UCSD-AML1 (cell line): ENCODE data around the gene SRPK2.
"Not testable (repeated sequence)": the region's sequence is repeated elsewhere in the genome, so short reads cannot be mapped to it uniquely, and the experiment has no call there.

ENCODE experiments used
- DNase-seq: peaks from one replicate; lab custom pipeline; 2025; ENCODE audit not compliant: unreplicated experiment; lab: John Stamatoyannopoulos, UW

SRPK2 gene

DNA sequence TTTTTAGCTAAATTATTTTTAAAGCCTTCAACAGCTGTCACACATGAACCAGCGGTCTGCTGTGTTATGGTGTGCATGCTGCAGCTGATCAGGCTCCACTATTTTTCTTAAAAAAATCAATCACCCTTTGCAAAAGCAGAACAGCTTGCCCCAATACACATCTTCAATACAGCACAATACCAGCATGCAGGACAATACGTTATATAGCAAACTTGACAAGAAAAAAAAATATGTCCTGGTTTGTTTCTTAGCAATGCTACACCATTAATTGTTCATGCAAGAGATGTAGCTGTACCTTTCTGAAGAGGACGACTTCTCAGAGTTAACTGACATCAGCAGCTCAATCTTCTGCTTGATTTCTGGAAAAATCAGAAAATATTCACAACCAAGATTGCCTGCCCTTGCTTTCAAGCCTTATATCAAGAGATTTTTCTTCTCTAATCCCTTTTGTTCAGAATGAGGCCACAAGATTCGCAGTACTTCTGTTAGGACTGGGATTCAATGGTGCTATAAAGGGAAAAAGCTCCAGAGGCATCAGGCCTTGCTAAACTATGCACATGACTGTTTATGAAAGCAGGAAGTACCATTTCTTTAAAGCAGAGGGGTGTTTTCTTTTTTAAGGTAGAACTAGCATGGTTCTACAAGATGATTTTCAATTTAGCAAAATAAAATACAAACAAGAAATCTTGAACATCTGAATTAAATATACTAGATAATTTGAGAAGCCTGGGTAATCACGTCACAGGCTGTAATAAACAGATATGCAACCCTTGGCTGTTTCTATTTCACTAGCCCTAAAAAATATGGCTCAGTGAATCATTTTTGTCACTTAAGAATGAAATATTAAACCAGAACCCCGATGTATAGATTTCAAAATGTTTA is 120.0 kb downstream of the SRPK2 start:
- no peak for DNase-seq

DNA sequence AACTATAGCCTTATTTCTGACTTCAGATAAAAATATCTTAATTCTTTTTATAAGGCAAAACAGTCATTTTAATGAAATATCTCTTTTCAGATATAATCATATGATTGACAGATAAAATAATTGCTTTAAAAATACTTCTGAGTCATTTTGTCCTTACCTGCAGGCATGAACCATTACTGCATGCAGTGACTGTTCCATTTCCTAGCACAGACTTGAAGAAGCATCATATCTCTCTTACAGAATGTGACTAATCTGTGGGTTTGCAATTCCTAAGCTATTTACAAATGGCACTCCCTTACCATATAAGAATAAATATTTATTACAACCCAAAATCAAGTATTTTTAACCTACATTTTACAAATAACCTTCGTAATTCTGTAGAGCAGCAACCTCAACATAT is 120.7 kb downstream of the SRPK2 start:
- DNase-seq: no peak

DNA sequence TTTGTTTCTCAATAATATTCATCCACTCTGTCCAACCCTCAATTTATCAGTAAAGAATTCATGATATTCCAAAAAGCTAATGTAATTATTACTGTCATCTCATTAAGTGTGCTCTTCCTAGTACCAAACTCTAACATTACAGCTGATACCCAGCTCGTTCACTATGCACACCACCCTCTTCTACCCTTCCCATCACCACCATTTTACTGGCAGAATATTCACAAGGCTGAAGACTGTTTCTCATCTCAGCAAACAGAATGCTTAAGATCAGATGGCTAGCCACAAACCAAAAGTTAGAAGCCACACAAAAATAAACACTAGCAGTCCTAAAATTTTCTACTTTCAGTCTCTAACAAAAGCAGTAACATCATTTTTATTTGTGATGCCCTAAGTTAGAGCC is 121.5 kb downstream of the SRPK2 start:
- no peak for DNase-seq

DNA sequence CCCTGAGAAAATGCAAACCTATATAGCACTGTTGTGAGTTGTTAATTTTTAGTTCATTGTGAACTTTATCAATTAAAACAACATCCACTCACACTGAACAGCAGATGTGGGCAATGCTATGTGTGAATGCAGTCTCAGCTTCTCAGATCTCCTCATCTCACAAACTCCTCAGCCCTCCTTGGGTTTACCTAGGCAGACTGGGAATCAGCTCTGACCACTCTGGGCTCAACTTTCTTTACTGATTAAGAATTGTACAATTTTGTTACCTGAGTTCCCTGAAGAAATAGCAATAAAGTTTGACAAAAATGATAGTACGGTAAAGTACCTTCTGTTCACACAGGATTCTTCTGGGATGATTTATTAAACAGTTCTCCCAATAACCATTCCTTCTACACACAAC is 124.0 kb downstream of the SRPK2 start:
- no peak for DNase-seq

DNA sequence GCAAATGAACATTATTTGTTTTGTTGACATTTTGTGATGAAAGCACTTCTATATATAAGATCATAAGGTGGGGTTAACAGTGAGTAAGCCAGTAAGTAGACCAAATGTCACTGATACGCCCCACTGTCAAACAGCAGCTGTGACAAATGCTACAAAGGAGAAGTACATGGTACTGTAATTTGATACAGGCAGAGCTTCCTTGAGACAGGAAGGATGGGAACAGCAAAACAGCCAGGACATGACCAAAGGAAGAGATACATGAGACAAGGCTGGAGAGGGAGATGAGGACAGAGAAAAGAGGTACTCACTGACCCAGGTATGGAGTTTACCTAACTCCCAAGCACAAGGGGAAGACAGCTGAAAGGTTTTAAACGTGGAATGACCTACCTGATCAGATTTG is 127.0 kb downstream of the SRPK2 start:
- no peak for DNase-seq

DNA sequence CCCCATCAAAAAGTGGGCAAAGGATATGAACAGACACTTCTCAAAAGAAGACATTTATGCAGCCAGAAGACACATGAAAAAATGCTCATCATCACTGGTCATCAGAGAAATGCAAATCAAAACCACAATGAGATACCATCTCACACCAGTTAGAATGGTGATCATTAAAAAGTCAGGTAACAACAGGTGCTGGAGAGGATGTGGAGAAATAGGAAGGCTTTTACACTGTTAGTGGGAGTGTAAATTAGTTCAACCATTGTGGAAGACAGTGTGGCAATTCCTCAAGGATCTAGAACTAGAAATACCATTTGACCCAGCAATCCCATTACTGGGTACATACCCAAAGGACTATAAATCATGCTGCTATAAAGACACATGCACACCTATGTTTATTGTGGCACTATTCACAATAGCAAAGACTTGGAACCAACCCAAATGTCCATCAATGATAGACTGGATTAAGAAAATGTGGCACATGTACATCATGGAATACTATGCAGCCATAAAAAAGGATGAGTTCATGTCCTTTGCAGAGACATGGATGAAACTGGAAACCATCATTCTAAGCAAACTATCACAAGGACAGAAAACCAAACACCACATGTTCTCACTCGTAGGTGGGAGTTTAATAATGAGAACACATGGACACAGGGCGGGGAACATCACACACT is 128.4 kb downstream of the SRPK2 start:
- not testable (repeated sequence) for DNase-seq

DNA sequence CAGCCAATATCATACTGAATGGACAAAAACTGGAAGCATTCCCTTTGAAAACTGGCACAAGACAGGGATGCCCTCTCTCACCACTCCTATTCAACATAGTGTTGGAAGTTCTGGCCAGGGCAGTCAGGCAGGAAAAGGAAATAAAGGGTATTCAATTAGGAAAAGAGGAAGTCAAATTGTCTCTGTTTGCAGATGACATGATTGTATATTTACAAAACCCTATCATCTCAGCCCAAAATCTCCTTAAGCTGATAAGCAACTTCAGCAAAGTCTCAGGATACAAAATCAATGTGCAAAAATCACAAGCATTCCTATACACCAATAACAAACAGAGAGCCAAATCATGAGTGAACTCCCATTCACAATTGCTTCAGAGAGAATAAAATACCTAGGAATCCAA is 129.8 kb downstream of the SRPK2 start:
- DNase-seq: not testable (repeated sequence)

DNA sequence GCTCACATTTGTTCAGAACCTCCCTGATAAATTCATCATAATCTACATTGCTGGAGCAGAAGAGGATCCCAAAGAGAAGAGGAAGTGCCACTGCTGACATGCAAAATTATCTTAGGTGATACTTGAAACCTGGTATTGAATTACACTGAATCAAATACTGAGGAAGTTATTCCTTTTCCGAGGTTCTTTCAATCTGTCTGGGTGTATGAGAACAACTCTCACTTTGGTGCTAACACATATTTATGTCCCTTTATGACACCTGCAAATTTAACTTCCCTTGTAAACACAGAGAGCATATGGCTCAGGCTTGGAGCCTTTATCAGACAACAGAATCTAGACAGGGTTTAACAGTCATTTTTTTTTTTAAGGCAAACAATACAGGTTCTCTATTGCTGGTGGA is 131.4 kb downstream of the SRPK2 start:
- no peak for DNase-seq

DNA sequence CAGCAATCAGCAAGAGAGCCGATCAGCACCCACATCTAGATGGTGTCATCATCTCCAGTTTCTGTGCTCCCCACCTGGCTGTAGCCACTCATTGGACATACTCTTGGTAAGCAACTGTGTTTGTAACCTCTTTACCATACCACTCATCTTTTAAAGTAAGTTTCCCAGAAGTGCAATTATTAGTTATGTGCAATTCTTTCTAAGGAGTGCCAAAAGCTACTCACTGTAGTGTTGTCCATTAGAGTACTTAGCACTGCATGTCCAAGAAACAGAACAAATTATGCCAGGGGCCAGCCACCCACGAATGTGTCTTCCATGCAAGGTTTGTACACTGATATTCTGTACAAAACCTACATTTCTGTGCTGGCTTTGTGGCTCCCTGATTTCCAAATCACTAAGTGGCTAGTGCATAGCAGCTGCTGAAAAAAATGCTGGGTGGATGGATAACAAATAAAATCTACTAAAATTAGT is 131.9 kb downstream of the SRPK2 start:
- no peak for DNase-seq

DNA sequence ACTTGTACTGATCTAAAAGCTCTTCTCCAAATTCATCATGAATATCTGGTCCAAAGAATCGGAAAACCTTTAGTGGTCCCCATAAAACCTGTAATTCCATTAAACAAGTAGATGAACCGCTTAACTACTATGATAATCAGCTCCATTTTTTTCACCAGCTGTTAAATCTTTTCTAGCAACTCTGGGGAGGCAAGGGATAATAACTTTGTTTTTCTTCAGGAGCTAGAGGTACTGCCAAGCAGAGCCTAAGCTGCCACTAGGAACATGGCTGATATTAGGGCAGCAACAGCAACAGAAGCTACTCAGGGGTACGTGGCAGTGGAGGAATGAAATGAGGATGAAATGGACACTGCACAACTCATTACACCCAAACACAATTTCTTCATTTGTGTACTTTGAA is 138.0 kb downstream of the SRPK2 start:
- no peak for DNase-seq

DNA sequence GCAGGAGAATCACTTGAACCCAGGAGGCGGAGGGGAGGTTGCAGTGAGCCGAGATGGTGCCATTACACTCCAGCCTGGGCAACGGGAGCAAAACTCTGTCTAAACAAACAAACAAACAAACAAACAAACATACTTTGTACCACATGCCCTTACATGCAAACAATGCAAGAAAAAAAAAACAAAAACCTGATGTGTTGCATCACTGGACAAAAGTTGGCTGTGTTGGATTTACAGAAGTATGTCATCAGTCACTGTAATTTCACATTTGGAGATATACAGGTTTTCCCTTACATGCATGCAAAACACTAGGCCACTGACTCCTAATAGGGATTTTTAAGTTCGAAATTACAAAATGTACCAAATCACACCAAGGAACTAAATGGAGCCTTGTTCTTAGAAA is 138.5 kb downstream of the SRPK2 start:
- DNase-seq: no peak

DNA sequence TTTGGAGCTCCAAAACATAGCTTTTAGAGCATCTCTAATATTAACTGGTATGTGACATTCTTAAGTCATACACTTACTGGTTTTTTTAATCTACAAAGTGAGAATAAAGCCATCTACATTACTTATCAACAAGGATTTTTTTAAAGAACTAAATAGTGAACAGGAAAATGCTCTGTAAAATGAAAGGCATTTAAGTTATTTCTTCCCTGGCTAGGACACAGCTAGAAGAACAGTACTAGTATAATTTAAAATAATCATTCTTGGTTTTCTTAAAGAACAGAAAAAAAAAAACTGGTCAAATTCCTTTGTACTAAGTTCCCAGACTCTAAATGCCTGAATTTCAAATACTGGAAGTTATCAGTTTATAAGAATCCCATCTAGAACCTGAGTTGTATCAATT is 139.5 kb downstream of the SRPK2 start:
- no peak for DNase-seq

DNA sequence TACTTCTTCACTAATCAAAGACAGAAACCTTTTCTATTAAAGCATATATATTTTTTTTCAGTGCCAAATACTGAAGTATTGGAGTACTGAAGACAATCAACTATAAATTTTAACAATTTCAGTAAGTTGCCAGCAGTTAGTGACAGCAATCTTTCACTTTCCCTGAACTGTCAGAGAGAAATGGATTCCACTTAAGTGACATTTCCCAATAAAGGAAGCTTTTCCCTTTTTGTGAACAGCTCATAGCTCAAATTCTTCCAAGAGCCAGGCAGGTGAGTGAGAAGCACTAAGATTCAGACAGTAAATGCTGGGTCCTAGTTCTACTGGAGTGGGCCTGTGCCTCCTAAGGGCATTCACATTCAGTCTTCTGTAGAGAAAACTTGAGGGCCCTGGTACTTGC is 142.0 kb downstream of the SRPK2 start:
- no peak for DNase-seq

DNA sequence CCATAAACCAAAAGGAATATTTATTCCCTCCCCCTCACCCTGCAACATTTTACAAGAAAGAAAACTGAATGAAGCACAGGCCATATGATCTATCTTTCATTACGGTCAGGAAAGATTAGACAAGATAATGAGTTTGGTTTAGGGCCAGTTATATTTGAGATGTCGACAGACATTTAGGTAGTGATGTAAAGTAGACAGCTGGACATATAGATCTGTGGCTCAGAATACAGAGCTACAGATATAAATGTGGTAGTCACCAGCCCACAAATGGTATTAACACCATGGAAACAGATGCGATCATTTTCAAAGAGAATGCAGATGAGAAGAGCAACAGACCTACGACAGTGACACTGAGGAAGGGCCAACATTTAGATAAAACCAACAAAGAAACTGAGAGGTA is 142.5 kb downstream of the SRPK2 start:
- DNase-seq: no peak

DNA sequence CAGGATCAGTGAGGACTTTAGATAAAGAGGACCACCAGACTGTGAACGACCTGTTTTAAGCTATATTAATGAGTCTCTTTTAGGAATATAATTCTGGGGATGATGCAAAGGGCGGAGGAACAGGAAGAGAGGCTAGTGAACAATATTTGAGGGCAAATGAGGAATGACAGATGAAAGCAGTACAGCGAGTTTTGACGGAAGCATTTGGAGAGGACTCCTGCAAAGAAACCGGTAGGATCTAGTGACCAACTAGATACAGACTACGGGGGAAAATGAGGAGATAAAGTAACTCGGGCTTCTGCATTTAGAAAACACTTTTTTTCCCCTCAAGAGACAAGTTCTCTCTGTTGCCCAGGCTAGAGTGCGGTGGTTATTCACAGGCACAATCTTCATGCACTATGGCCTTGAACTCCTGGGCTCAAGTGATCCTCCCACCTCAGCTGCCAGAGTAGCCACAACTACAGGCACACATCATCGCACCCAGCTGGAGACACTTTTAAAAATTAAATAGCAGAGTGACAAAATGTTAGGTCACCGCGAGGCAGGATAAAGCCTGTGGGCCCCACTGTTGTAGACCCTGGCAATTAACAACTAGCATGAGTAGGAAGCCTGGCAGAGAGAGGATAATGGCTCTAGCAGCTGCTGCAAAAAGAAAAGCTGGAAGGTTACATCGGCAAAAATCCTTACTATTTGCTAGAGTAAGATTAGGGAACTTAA is 143.2 kb downstream of the SRPK2 start:
- no peak for DNase-seq

DNA sequence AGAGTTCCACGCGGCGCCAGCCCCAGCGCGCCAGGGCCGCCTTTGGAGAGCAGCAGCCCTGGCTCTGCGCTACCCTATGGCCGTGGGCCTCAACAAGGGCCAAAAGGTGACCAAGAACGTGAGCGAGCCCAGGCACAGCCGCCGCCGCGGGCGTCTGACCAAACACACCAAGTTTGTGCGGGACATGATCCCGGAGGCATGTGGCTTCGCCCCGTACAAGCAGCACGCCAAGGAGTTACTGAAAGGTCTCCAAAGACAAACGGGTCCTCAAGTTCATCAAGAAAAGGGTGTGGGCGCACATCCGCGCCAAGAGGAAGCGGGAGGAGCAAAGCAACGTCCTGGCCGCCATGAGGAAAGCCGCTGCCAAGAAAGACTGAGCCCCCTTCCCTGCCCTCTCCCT is 144.1 kb downstream of the SRPK2 start:
- no peak for DNase-seq

DNA sequence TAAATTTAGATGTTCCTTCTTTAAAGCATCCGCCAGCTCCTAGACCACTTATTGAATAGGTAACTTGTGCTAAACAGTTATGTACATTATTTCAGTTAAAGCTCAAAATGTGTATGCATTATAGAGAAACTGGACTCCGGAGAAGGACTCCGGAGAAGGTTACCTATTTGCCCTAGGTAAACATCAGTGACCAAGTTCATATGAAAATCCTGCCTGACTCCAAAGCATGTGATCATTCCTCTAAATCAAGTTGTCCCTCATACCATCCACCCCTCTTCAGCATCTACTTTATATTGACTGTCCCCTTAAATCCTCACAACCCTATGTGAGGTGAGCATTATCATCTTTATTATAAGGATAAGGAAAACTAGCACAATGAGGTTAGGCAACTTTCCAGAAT is 147.5 kb downstream of the SRPK2 start:
- no peak for DNase-seq

DNA sequence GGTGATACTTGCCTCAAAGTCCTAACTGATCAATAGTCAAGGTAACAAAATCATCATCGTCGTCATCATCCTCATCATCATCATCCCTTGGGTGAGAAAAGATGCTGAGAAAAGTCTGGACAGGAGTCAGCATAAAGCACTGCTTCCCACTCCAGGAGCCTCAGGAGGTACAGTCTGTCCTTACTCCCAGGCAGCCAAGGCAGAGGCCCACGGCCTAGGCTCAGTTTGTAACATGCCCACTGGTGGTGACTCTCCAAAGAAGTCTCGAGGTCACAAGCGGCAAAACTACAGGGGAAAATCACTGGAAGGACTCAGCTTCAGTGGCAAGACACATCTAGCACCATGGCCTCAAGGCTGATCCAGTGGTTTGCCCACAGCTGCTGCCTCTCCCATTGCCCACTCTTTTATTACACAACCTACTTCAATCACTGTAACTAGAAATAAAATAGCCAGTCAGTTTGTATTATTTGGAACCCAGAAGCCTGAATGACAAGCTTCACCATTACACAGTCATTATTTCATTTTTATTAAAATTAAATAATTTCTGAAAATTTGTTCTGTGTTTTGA is 150.4 kb downstream of the SRPK2 start:
- DNase-seq: no peak

DNA sequence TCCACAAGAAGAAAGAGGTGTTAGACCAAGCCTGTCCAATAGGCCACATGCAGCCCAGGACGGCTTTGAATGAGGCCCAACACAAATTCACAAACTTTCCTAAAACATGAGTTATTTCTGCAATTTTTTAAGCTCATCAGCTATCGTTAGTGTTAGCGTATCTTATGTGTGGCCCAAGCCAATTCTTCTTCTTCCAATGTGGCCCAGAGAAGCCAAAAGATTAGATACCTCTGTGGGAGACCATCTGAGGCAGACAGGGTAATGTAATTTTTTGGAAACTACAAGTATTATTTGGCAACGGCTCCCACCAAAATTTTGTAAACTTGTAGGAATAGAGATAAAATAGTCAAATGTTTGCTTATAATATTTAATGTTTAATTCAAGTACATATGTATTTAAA is 153.8 kb downstream of the SRPK2 start:
- DNase-seq: no peak

DNA sequence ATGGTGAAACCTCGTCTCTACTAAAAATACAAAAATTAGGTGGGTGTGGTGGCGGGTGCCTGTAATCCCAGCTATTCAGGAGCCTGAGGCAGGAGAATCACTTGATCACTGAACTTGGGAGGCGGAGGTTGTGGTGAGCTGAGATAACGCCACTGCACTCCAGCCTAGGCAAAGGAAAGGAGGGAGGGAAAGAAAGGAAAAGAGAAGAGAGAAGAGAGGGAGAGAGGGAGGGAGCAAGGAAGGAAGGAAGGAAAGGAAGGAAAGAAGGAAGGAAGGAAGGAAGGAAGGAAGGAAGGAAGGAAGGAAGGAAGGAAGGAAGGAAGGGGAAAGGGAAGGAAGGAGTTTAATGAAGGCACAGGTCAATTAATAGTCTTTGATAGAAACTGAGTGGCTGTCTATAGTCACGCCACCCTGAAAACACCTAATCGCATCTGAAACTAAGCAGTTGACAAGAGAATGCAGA is 155.9 kb downstream of the SRPK2 start:
- DNase-seq: not testable (repeated sequence)

DNA sequence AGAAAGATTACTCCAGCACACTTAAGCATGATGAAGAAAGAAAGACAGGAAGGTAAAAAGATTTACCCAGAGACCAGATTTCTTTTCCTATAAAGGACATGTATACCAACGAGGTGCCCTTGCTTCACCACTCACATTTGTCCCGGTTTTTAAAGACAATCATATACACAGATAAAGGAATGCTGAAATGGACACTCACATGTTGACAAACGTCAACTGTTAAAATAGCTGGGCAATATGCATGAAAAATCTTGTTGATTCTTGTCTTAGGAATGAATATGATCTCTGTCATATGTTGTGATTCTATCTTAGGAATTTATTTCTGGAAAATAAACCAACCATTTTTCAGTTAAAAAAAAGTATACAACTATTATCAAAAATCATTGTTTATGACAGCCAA is 158.2 kb downstream of the SRPK2 start:
- no peak for DNase-seq
